OCI-LY1 (cell line): Measurements from ENCODE around the gene EEF1AKMT4.

ENCODE experiments used
- H2AFZ ChIP-seq: fragments of 200-600 bp; sonication (generic), shearing (Covaris generic); 2 replicates; pipeline ENCODE4 v1.6.0; 2014; ENCODE audit warnings: antibody characterized with exemption, mild to moderate bottlenecking, low read length
- H3F3A ChIP-seq: fragments of 200-600 bp; sonication (generic), shearing (Covaris generic); 2 replicates; pipeline ENCODE4 v1.6.0; 2014; ENCODE audit warnings: mild to moderate bottlenecking, antibody characterized with exemption, low read length, moderate library complexity; ENCODE audit not compliant: insufficient read depth
- H3K27ac ChIP-seq: fragments of 200-600 bp; sonication (generic); 2 replicates; pipeline ENCODE4 v1.5.1; 2014; ENCODE audit warnings: low read length, mixed run types, mild to moderate bottlenecking, low read depth; ENCODE audit not compliant: poor library complexity, severe bottlenecking
- H3K27me3 ChIP-seq: fragments of 200-600 bp; sonication (generic); 2 replicates; pipeline ENCODE4 v1.6.0; 2014; ENCODE audit warnings: antibody characterized with exemption, mild to moderate bottlenecking, low read length, moderate library complexity; ENCODE audit not compliant: insufficient read depth
- H3K36me3 ChIP-seq: fragments of 200-600 bp; sonication (generic); 2 replicates; pipeline ENCODE4 v1.6.1; 2014; ENCODE audit warnings: mild to moderate bottlenecking, antibody characterized with exemption, low read length, moderate library complexity, mixed read lengths; ENCODE audit not compliant: insufficient read depth
- H3K4me1 ChIP-seq: fragments of 200-600 bp; sonication (generic); 2 replicates; pipeline ENCODE4 v1.5.1; 2014; ENCODE audit warnings: mild to moderate bottlenecking, low read length, moderate library complexity; ENCODE audit not compliant: insufficient read depth, severe bottlenecking
- H3K4me2 ChIP-seq: fragments of 200-600 bp; sonication (generic), shearing (Covaris generic); 2 replicates; pipeline ENCODE4 v1.6.1; 2014; ENCODE audit warnings: low read length
- H3K4me3 ChIP-seq: fragments of 200-600 bp; sonication (generic); 2 replicates; pipeline ENCODE4 v1.5.1; 2014; ENCODE audit warnings: low read length, low read depth, mild to moderate bottlenecking, mixed read lengths; ENCODE audit not compliant: poor library complexity, severe bottlenecking
- H3K79me2 ChIP-seq: fragments of 200-600 bp; shearing (Covaris generic); 2 replicates; pipeline ENCODE4 v1.6.1; 2016; ENCODE audit warnings: mixed run types, low read length, mixed read lengths; ENCODE audit not compliant: insufficient read depth
- H3K9ac ChIP-seq: fragments of 200-600 bp; sonication (generic), shearing (Covaris generic); 2 replicates; pipeline ENCODE4 v1.6.1; 2014; ENCODE audit warnings: mild to moderate bottlenecking, low read length, mixed read lengths
- H3K9me2 ChIP-seq: fragments of 200-600 bp; sonication (generic), shearing (Covaris generic); 2 replicates; pipeline ENCODE4 v1.6.1; 2014; ENCODE audit warnings: low read depth, mild to moderate bottlenecking, low read length, mixed read lengths
- H3K9me3 ChIP-seq: fragments of 200-600 bp; shearing (Covaris generic); 2 replicates; pipeline ENCODE4 v1.6.1; 2014; ENCODE audit warnings: low read length, mixed read lengths
- H4K20me1 ChIP-seq: fragments of 200-600 bp; sonication (generic), shearing (Covaris generic); 2 replicates; pipeline ENCODE4 v1.6.0; 2016; ENCODE audit warnings: mild to moderate bottlenecking, low read length; ENCODE audit not compliant: insufficient read depth
- CTCF ChIP-seq: fragments of 200-600 bp; sonication (generic), shearing (Covaris generic); IDR thresholded peaks from 2 replicates; pipeline ENCODE4 v1.5.1; 2017; ENCODE audit warnings: mild to moderate bottlenecking, antibody characterized with exemption, low read length, moderate library complexity, mixed read lengths
- EZH2 ChIP-seq: fragments of 200-600 bp; sonication (generic), shearing (Covaris generic); IDR thresholded peaks from 2 replicates; pipeline ENCODE4 v1.8.0; 2017; ENCODE audit warnings: borderline replicate concordance, mixed run types, mild to moderate bottlenecking, antibody characterized with exemption, low read length, moderate library complexity, mixed read lengths

Gene EEF1AKMT4

GRCh38 chr3:184237211-184237610 is 12.3 kb upstream of the EEF1AKMT4 start:
- H3K4me3 ChIP-seq: no peak overlapping the region
- peaks cover 3% of the 10 kb centered on the region for H3K36me3 ChIP-seq
- peaks cover 9% of the 10 kb centered on the region for H3K27me3 ChIP-seq
- no peaks in the 10 kb centered on the region for H3K9me2 ChIP-seq
- H3K27ac ChIP-seq: no peak overlapping the region
- no peaks in the 10 kb centered on the region for H3K4me1 ChIP-seq
- H3K9me3 ChIP-seq: no peaks in the 10 kb centered on the region
- H3K9ac ChIP-seq: no peak overlapping the region
- no peaks in the 10 kb centered on the region for H4K20me1 ChIP-seq
- no peak overlapping the region for H2AFZ ChIP-seq
- H3K79me2 ChIP-seq: no peaks in the 10 kb centered on the region
- TF ChIP-seq EZH2 (no peak), CTCF (no peak)
- H3K4me2 ChIP-seq: no peak overlapping the region
- no peaks in the 10 kb centered on the region for H3F3A ChIP-seq

- peaks cover 6% of the 10 kb centered on the region for H3K27me3 ChIP-seq
Measured at GRCh38 chr3:184237807-184238206, 11.7 kb upstream of the EEF1AKMT4 start.

GRCh38 chr3:184238246-184238818 is 11.1 kb upstream of the EEF1AKMT4 start:
- TF ChIP-seq EZH2: no peak
- no peak for TF ChIP-seq CTCF
- no peaks in the 10 kb centered on the region for H3F3A ChIP-seq
- H4K20me1 ChIP-seq: no peaks in the 10 kb centered on the region
- no peak overlapping the region for H3K27ac ChIP-seq
- H3K36me3 ChIP-seq: peaks cover 14% of the 10 kb centered on the region
- H3K27me3 ChIP-seq: 0 out of 2 replicates have a peak, but pooled peaks cover under 1% of the 10 kb centered on the region
- H3K79me2 ChIP-seq: no peaks in the 10 kb centered on the region
- no peak overlapping the region for H3K4me3 ChIP-seq
- no peaks in the 10 kb centered on the region for H3K9me3 ChIP-seq
- no peak overlapping the region for H3K4me2 ChIP-seq
- H3K9me2 ChIP-seq: no peaks in the 10 kb centered on the region
- no peak overlapping the region for H2AFZ ChIP-seq
- H3K4me1 ChIP-seq: no peaks in the 10 kb centered on the region
- H3K9ac ChIP-seq: no peak overlapping the region

More at GRCh38 chr3:184237807-184238206, 11.7 kb upstream of the EEF1AKMT4 start:
- Histone ChIP-seq H3K36me3 (peaks cover 9% of the 10 kb centered on the region), H2AFZ (no peak overlapping the region), H3K9ac (no peak overlapping the region), H3K79me2 (no peaks in the 10 kb centered on the region), H3K9me3 (no peaks in the 10 kb centered on the region), H3K4me1 (no peaks in the 10 kb centered on the region), H3K27ac (no peak overlapping the region), H4K20me1 (no peaks in the 10 kb centered on the region), H3K4me3 (no peak overlapping the region), H3K4me2 (no peak overlapping the region), H3F3A (no peaks in the 10 kb centered on the region), H3K9me2 (no peaks in the 10 kb centered on the region)
- TF ChIP-seq CTCF (no peak), EZH2 (no peak)
